Keratinocyte (primary cell): ENCODE measurements around the gene BRF1. TPM values are rescaled to one million over a fixed set of nuclear protein-coding genes. Genes with fewer than 3 reads are reported as not detected.

Source experiments
- DNase-seq: peaks from one replicate; pipeline ENCODE4 v3.0.0-alpha.2; 2011; ENCODE audit warnings: low read depth, missing footprints, low spot score
- FAIRE-seq: peaks from 2 replicates; lab custom pipeline; 2011; peaks lifted over from hg19 to GRCh38; lab: Jason Lieb, UNC
- H2AFZ ChIP-seq: 2 replicates; pipeline ENCODE4 v1.6.0; 2012; ENCODE audit warnings: low read length, control low read depth, inconsistent platforms; ENCODE audit not compliant: control insufficient read depth
- H3K27ac ChIP-seq: 2 replicates; pipeline ENCODE4 v1.5.1; 2011; ENCODE audit warnings: low read length; ENCODE audit not compliant: control insufficient read depth, insufficient read depth
- H3K27me3 ChIP-seq: 3 replicates; pipeline ENCODE4 v1.6.0; 2011; ENCODE audit warnings: low read length; ENCODE audit not compliant: control insufficient read depth, insufficient read depth; ENCODE audit errors: extremely low read depth
- H3K36me3 ChIP-seq, 2 experiments: 2 replicates in 1 of 2; 3 replicates in 1 of 2; pipeline ENCODE4 v1.5.1; 2011; ENCODE audit warnings: low read length in 2 of 2, mild to moderate bottlenecking in 1 of 2; ENCODE audit not compliant: control insufficient read depth in 2 of 2, insufficient read depth in 2 of 2; ENCODE audit errors: extremely low read depth in 1 of 2
- H3K4me1 ChIP-seq: 3 replicates; pipeline ENCODE4 v1.5.1; 2011; ENCODE audit warnings: low read length; ENCODE audit not compliant: control insufficient read depth, insufficient read depth; ENCODE audit errors: extremely low read depth
- H3K4me2 ChIP-seq: 3 replicates; pipeline ENCODE4 v1.6.0; 2011; ENCODE audit warnings: low read depth, low read length; ENCODE audit not compliant: control insufficient read depth, insufficient read depth; ENCODE audit errors: extremely low read depth
- H3K4me3 ChIP-seq, 3 experiments: fragments of 200-600 bp in 1 of 3; sonication (generic) in 1 of 3; 2 replicates in 2 of 3; 3 replicates in 1 of 3; pipeline ENCODE4 v1.5.1; 2011 to 2016; ENCODE audit warnings: low read length in 3 of 3, mild to moderate bottlenecking in 3 of 3, control low read depth in 2 of 3, inconsistent platforms in 1 of 3, low read depth in 1 of 3, mixed read lengths in 1 of 3, mixed run types in 1 of 3, moderate library complexity in 1 of 3; ENCODE audit not compliant: control insufficient read depth in 2 of 3, insufficient read depth in 2 of 3; ENCODE audit errors: extremely low read depth in 1 of 3
- H3K79me2 ChIP-seq: 2 replicates; pipeline ENCODE4 v1.6.0; 2012; ENCODE audit warnings: low read length; ENCODE audit not compliant: control insufficient read depth, insufficient read depth
- H3K9ac ChIP-seq: 3 replicates; pipeline ENCODE4 v1.6.0; 2011; ENCODE audit warnings: low read length; ENCODE audit not compliant: control insufficient read depth, insufficient read depth; ENCODE audit errors: extremely low read depth
- H3K9me1 ChIP-seq: 3 replicates; pipeline ENCODE4 v1.6.0; 2011; ENCODE audit warnings: low read length; ENCODE audit not compliant: control insufficient read depth, insufficient read depth; ENCODE audit errors: extremely low read depth
- H3K9me3 ChIP-seq: 2 replicates; pipeline ENCODE4 v1.5.1; 2012; ENCODE audit warnings: low read depth, low read length; ENCODE audit not compliant: control insufficient read depth
- H4K20me1 ChIP-seq: 3 replicates; pipeline ENCODE4 v1.6.0; 2011; ENCODE audit warnings: low read length; ENCODE audit not compliant: control insufficient read depth, insufficient read depth; ENCODE audit errors: extremely low read depth
- CTCF ChIP-seq, 3 experiments: IDR thresholded peaks in 1 of 3; conservative IDR thresholded peaks in 1 of 3; optimal IDR thresholded peaks in 1 of 3; 2 replicates in 2 of 3; 3 replicates in 1 of 3; pipeline versions ENCODE3 to v1.5.1; 2011; ENCODE audit warnings: low read length in 3 of 3, mild to moderate bottlenecking in 3 of 3, moderate library complexity in 2 of 3, control low read depth in 1 of 3, inconsistent platforms in 1 of 3; ENCODE audit not compliant: insufficient read depth in 2 of 3; ENCODE audit errors: extremely low read depth in 1 of 3
- EZH2 ChIP-seq: IDR thresholded peaks from one replicate; pipeline ENCODE4 v1.6.1; 2012; ENCODE audit warnings: inconsistent platforms, mild to moderate bottlenecking, low read length, moderate library complexity
- dilution Hi-C: fragments of 300-500 bp; cut with MboI; formaldehyde crosslinking; loops from one replicate; pipeline ENCODE4 v1.7.0; 2020; ENCODE audit warnings: low sequenced_read_pairs; ENCODE audit not compliant: extremely low pct_ligation_motif_present
- polyA plus RNA-seq, 5 experiments: library from polyadenylated mRNA; depleted of rRNA in 3 of 5; stranded (reverse) in 3 of 5; stranded (forward) in 1 of 5; unstranded in 1 of 5; fragments of >200 nt; gene quantifications; 1 replicate in 1 of 5; 2 replicates in 3 of 5; 3 replicates in 1 of 5; pipeline versions ENCODE4 v1.2.1 to v1.2.3, GENCODE V29; 2011 to 2012; ENCODE audit warnings: missing spikeins in 2 of 5, low read depth in 1 of 5, low replicate concordance in 1 of 5

BRF1 gene
- polyA plus RNA-seq, 1 donor (not counting 4 experiments of a cell fraction or from before 2014, with no cell fraction given): 6.5 TPM

DNA sequence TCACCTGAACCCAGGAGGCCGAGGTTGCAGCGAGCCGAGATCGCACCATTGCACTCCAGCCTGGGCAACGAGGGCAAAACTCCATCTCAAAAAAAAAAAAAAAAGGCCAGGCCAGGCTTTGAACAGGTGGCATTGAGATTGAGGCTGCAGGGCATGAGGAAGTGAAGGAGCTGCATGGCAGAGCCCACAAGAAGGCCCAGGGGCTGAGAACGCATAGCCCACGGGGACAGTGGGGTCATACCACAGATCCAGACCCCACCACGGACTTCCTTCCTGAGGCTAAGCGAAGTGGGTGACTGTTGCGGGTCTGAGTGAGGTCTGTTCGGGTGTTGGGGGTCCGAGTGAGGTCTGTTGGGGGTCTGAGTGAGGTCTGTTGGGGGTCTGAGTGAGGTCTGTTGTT lies 140.0 kb downstream of the BRF1 start:
- Histone ChIP-seq H3K4me3 (no peak overlapping the region), H2AFZ (no peak overlapping the region), H4K20me1 (peaks cover 50% of the 10 kb centered on the region), H3K79me2 (peaks cover 89% of the 10 kb centered on the region), H3K27me3 (no peaks in the 10 kb centered on the region), H3K9me3 (no peaks in the 10 kb centered on the region), H3K9me1 (peaks cover 6% of the 10 kb centered on the region), H3K4me1 (peaks cover 26% of the 10 kb centered on the region), H3K27ac (no peak overlapping the region), H3K4me2 (no peak overlapping the region), H3K36me3 (peaks cover 5 to 7% of the 10 kb centered on the region in 2 experiments), H3K9ac (no peak overlapping the region)
- dilution Hi-C loops: no loop called here
- FAIRE-seq: no peak
- TF ChIP-seq EZH2 (no peak), CTCF (optimal IDR thresholded peaks at IDR 0.05 in 1 of 3, IDR thresholded peaks at IDR 0.05 in 1 of 3, conservative IDR thresholded peaks at IDR 0.05 in 1 of 3; ENCODE audit: extremely low read depth in 1 of 3, insufficient read depth in 2 of 3, low read length in 3 of 3) (no peak)
- no peak for DNase-seq

DNA sequence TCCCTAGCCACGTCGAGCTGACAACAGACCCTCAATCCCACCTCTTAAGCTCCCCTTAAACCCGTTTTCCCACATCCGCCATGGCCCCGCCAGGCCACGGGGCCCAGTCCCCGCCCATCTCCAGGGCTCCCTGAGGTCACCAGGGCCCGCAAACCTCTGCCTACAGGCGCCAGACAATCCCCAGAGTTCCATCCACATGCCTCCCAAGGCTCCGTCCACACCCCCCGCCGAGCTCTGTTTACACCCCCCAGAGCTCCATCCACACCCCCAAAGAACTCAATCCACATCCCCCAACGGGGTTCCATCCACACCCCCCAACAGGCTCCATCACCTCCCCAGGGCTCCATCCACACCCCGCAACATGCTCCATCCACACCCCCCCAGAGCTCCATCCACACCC lies 141.5 kb downstream of the BRF1 start:
- Histone ChIP-seq H3K4me1 (peaks cover 13% of the 10 kb centered on the region), H3K4me3 (no peak overlapping the region), H3K27me3 (no peaks in the 10 kb centered on the region), H3K9me3 (no peaks in the 10 kb centered on the region), H3K27ac (no peak overlapping the region), H3K9me1 (peaks cover 1% of the 10 kb centered on the region), H2AFZ (no peak overlapping the region), H3K79me2 (peaks cover 75% of the 10 kb centered on the region), H3K4me2 (no peak overlapping the region), H3K9ac (no peak overlapping the region), H4K20me1 (peaks cover 40% of the 10 kb centered on the region), H3K36me3 (peaks cover 5 to 7% of the 10 kb centered on the region in 2 experiments)
- TF ChIP-seq CTCF (optimal IDR thresholded peaks at IDR 0.05 in 1 of 3, IDR thresholded peaks at IDR 0.05 in 1 of 3, conservative IDR thresholded peaks at IDR 0.05 in 1 of 3; ENCODE audit: extremely low read depth in 1 of 3, insufficient read depth in 2 of 3, low read length in 3 of 3): no peak
- no peak for TF ChIP-seq EZH2
- dilution Hi-C loops: no loop called here
- FAIRE-seq: no peak
- DNase-seq: no peak

Other genes starting within 250 kb of the BRF1 start
- not detected in 3 replicates for gene GPR132, start 235.6 kb downstream of the BRF1 start, polyA plus RNA-seq
- gene JAG2, start 132.2 kb downstream of the BRF1 start, polyA plus RNA-seq: 28.3 to 38.2 TPM (median 36.5 TPM) in 3 replicates
- 15.6 to 28.8 TPM (median 16.1 TPM) in 3 replicates for gene NUDT14, start 119.7 kb downstream of the BRF1 start, polyA plus RNA-seq
- 22.2 to 31.9 TPM (median 28.3 TPM) in 3 replicates for gene BTBD6, start 52.5 kb downstream of the BRF1 start, polyA plus RNA-seq
- 11.8 to 20.8 TPM (median 20.5 TPM) in 3 replicates for gene PACS2, start 13.7 kb upstream of the BRF1 start, polyA plus RNA-seq
- gene TEX22, start 97.5 kb upstream of the BRF1 start, polyA plus RNA-seq: 0.03 to 0.09 TPM in 2 of 3 replicates, not detected in the other
- gene MTA1, start 118.8 kb upstream of the BRF1 start, polyA plus RNA-seq: 33.6 to 50.0 TPM (median 49.2 TPM) in 3 replicates
- 4.8 to 12.7 TPM (median 5.7 TPM) in 3 replicates for gene CRIP2, start 173.8 kb upstream of the BRF1 start, polyA plus RNA-seq
- 1.1 to 1.7 TPM (median 1.3 TPM) in 3 replicates for gene CRIP1, start 185.9 kb upstream of the BRF1 start, polyA plus RNA-seq
- 4.2 to 5.0 TPM (median 5.0 TPM) in 3 replicates for gene TEDC1, start 190.2 kb upstream of the BRF1 start, polyA plus RNA-seq
- gene TMEM121, start 225.6 kb upstream of the BRF1 start, polyA plus RNA-seq: 0.18 to 0.31 TPM (median 0.23 TPM) in 3 replicates